SK-N-MC (cell line): ENCODE data around the gene CHST9.

Experiments
- EZH2 ChIP-seq: fragments of 200-600 bp; sonication (generic); IDR thresholded peaks from one replicate; pipeline ENCODE4 v1.6.1; 2017; ENCODE audit warnings: antibody characterized with exemption
- POLR2AphosphoS5 ChIP-seq: IDR thresholded peaks from 2 replicates; pipeline ENCODE4 v1.6.1; 2012; ENCODE audit warnings: mild to moderate bottlenecking, low read depth, low read length, borderline replicate concordance

DNA sequence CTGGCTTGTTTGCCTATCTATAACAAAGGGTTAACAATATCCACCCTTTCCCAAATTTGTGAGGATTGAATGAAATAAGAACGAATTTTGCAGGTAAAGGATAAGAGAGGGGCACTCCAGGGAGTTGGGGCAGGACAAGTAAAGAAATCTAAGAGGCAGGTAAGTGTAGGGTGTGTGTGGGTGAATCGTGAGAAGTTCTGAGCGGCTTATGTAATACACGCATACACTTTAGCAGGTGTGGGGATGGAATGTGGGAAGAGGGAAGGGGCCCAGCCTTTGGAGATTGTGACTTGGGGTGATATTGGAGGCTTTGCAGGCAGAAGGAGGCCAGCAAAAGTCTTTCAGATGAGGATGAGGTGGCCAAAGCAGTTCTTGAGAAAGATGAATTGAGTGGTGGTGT lies 236.4 kb downstream of the CHST9 start:
- TF ChIP-seq POLR2AphosphoS5 (no peak), EZH2 (no peak)
